ENCODE measurements around the gene GHR. TPM values are rescaled to one million over a fixed set of nuclear protein-coding genes. Genes with fewer than 3 reads are reported as not detected.

Gene GHR
- total and polyA plus RNA-seq, 10 of the 15 experiments (the other 5 are each of a cell fraction or from before 2014, with no cell fraction given): 0.23 to 10.2 (median 0.48) TPM

DNA sequence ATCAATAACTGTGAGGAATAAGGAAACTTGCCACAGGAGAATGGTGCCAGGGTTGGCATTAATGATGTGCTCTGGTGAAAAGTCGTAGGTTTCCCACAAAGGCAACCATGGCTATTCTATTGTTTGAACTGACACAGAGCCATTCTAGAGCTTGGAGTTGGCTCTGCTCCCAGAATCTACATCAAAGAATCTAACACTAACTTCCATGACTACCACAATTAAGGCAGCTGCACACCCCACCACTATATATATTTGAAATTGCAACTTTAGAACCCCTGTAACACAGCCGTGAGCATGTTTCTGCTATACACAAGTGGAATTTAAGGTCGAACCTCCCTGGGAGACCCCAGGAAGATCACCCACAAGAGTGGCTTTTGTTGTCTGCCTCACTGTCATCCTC is 243.6 kb downstream of the GHR start (continued):
- TF ChIP-seq, protein P1, sequence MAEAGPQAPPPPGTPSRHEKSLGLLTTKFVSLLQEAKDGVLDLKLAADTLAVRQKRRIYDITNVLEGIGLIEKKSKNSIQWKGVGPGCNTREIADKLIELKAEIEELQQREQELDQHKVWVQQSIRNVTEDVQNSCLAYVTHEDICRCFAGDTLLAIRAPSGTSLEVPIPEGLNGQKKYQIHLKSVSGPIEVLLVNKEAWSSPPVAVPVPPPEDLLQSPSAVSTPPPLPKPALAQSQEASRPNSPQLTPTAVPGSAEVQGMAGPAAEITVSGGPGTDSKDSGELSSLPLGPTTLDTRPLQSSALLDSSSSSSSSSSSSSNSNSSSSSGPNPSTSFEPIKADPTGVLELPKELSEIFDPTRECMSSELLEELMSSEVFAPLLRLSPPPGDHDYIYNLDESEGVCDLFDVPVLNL (IDR thresholded peaks at IDR 0.05; ENCODE audit: low read depth, low read length): no peak
- TF ChIP-seq SMC3 (IDR thresholded peaks at IDR 0.05; ENCODE audit: borderline replicate concordance, low read length) (no peak), EED (IDR thresholded peaks at IDR 0.05; ENCODE audit: low read depth) (no peak), RFX5 (IDR thresholded peaks at IDR 0.05; ENCODE audit: low read depth, low read length) (no peak), ETV6 (conservative IDR thresholded peaks at IDR 0.05 in 1 of 2, IDR thresholded peaks at IDR 0.05 in 1 of 2; ENCODE audit: borderline replicate concordance in 1 of 2, low read depth in 1 of 2) (no peak)
- TF ChIP-seq, protein P2, sequence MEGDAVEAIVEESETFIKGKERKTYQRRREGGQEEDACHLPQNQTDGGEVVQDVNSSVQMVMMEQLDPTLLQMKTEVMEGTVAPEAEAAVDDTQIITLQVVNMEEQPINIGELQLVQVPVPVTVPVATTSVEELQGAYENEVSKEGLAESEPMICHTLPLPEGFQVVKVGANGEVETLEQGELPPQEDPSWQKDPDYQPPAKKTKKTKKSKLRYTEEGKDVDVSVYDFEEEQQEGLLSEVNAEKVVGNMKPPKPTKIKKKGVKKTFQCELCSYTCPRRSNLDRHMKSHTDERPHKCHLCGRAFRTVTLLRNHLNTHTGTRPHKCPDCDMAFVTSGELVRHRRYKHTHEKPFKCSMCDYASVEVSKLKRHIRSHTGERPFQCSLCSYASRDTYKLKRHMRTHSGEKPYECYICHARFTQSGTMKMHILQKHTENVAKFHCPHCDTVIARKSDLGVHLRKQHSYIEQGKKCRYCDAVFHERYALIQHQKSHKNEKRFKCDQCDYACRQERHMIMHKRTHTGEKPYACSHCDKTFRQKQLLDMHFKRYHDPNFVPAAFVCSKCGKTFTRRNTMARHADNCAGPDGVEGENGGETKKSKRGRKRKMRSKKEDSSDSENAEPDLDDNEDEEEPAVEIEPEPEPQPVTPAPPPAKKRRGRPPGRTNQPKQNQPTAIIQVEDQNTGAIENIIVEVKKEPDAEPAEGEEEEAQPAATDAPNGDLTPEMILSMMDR (IDR thresholded peaks at IDR 0.05 in 2 of 3, conservative IDR thresholded peaks at IDR 0.05 in 1 of 3; ENCODE audit: control insufficient read depth in 2 of 3, extremely low read depth in 1 of 3, insufficient read depth in 1 of 3, low read depth in 3 of 3, low read length in 3 of 3): no peak

DNA sequence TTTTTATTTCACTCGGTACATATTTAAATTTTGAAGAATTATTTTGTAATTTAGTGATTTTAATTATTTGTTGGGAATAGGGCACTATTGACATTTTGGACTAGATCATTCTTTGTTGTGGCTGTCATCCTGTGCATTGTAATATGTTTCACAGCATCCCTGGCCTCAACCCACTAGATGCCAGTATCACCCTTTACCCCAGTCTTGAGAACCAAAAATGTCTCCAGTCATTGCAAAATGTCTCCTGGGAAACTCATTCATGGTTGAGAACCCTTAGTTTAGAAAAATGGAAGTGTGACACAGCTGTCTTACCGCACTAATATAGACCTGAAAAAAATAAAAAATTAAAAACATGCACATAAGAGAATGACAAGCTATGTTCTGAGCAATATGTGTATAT is 245.0 kb downstream of the GHR start:
- ChIA-PET CTCF (interaction anchor here (1.0 to 2.0 kb wide), 4 partner anchors 10 to 221 kb away, joined by 3 to 13 read pairs (median 4); no protein-coding TSS in a partner anchor), POLR2A (interaction anchor here (1.3 kb wide), 1 partner anchor 10 kb away, joined by 3 read pairs; no protein-coding TSS in a partner anchor), SMC1A (ENCODE audit: uncharacterized antibody, unreplicated experiment) (interaction anchor here (1.0 to 1.5 kb wide), 6 partner anchors 10 to 143 kb away, joined by 3 to 5 read pairs (median 3); partner anchors contain the start of gene SELENOP), RAD21 (ENCODE audit: unreplicated experiment) (no interaction called here)
- Histone ChIP-seq H3K27me3 (replicated peaks in 1 of 2; ENCODE audit: control insufficient read depth in 2 of 2, insufficient read depth in 2 of 2, low read length in 1 of 2) (no peaks in the 10 kb centered on the region), H3K4me1 (ENCODE audit: control insufficient read depth, insufficient read depth, low read length) (no peaks in the 10 kb centered on the region), H3K9me3 (replicated peaks; ENCODE audit: control insufficient read depth, insufficient read depth, low read length) (no peaks in the 10 kb centered on the region), H3K4me2 (ENCODE audit: control insufficient read depth, insufficient read depth) (no peak overlapping the region), H3K79me2 (ENCODE audit: control insufficient read depth, insufficient read depth, low read length) (no peaks in the 10 kb centered on the region), H3K4me3 (no peak overlapping the region), H4K20me1 (ENCODE audit: control insufficient read depth, insufficient read depth) (no peaks in the 10 kb centered on the region), H3K27ac (ENCODE audit: control insufficient read depth, insufficient read depth) (no peak overlapping the region), H3K9ac (ENCODE audit: control insufficient read depth, insufficient read depth, low read length) (no peak overlapping the region), H3K36me3 (ENCODE audit: control insufficient read depth in 2 of 2, insufficient read depth in 2 of 2, low read length in 1 of 2) (no peaks in the 10 kb centered on the region), H2AFZ (ENCODE audit: control insufficient read depth, low read depth, low read length) (no peak overlapping the region)
- WGBS (ENCODE audit: insufficient coverage, insufficient replicate concordance, low lambda C conversion rate, missing lambda C conversion rate): 25% methylated on average over 2 of the region's 2 CpGs
- DNase-seq (ENCODE audit: low read depth, low spot score) (no peak), ATAC-seq (no peak), FAIRE-seq (no peak)
- TF ChIP-seq, protein P3, sequence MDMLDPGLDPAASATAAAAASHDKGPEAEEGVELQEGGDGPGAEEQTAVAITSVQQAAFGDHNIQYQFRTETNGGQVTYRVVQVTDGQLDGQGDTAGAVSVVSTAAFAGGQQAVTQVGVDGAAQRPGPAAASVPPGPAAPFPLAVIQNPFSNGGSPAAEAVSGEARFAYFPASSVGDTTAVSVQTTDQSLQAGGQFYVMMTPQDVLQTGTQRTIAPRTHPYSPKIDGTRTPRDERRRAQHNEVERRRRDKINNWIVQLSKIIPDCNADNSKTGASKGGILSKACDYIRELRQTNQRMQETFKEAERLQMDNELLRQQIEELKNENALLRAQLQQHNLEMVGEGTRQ (IDR thresholded peaks at IDR 0.05; ENCODE audit: borderline replicate concordance, low read depth, low read length): no peak
- no peak for TF ChIP-seq HDGF (IDR thresholded peaks at IDR 0.05)
- TF ChIP-seq NFIC (IDR thresholded peaks at IDR 0.05; ENCODE audit: low read depth, low read length): no peak
- TF ChIP-seq IKZF1 (conservative IDR thresholded peaks at IDR 0.05): no peak
- intact Hi-C loops (cut with micrococcal nuclease; ENCODE audit: unreplicated experiment) (no loop called here), in situ Hi-C loops (cut with MboI) (no loop called here)
- no TSS peak for BruUV-seq (replicated peaks)

Measured in GM12878 (cell line).